Upper lobe of right lung (tissue), 1 donor: Measurements from ENCODE around the gene LRRC18. TPM values are rescaled to one million over a fixed set of nuclear protein-coding genes. Genes with fewer than 3 reads are reported as not detected.

Source experiments
- ATAC-seq: fragments of 200-7000 bp; cut with Tn5 transposase; one replicate; pipeline ENCODE4 v1.9.1; 2020; ENCODE audit warnings: mild to moderate bottlenecking, moderate library complexity
- DNase-seq: peaks from one replicate; pipeline ENCODE4 v3.0.0-alpha.2; 2020
- H3K27ac ChIP-seq: fragments of 200-600 bp; one replicate; pipeline ENCODE4 v1.8.0; 2022
- H3K27me3 ChIP-seq: fragments of 200-600 bp; one replicate; pipeline ENCODE4 v1.8.0; 2022; ENCODE audit warnings: mild to moderate bottlenecking
- H3K36me3 ChIP-seq: fragments of 200-600 bp; one replicate; pipeline ENCODE4 v1.8.0; 2022
- H3K4me1 ChIP-seq: fragments of 200-600 bp; one replicate; pipeline ENCODE4 v1.8.0; 2022
- H3K4me3 ChIP-seq: fragments of 200-600 bp; one replicate; pipeline ENCODE4 v1.8.0; 2022; ENCODE audit warnings: mild to moderate bottlenecking
- H3K9me3 ChIP-seq: fragments of 200-600 bp; one replicate; pipeline ENCODE4 v1.8.0; 2022
- intact Hi-C: fragments of 100-400 bp; cut with DNase I; formaldehyde crosslinking; loops from one replicate; pipeline ENCODE4 v1.11.0; 2022
- total RNA-seq: library from RNA; stranded (reverse); fragmentation: NEBNext Ultra II Directional; extraction: Animal tissue kit (Norgen Biotek cat#: 25700); gene quantifications from one replicate; pipeline ENCODE4 v1.2.1, GENCODE V29; 2021
- TF ChIP-seq, protein P1 (sequence below): fragments of 200-600 bp; IDR thresholded peaks from one replicate; pipeline ENCODE4 v1.8.0; 2022; ENCODE audit warnings: antibody characterized with exemption
- donor health status: DM: no; HTN: yes; CAD: no; lungs with severe emphysema.

Gene LRRC18
- total RNA-seq, 1 donor from 2014 or later: 0.96 TPM

DNA sequence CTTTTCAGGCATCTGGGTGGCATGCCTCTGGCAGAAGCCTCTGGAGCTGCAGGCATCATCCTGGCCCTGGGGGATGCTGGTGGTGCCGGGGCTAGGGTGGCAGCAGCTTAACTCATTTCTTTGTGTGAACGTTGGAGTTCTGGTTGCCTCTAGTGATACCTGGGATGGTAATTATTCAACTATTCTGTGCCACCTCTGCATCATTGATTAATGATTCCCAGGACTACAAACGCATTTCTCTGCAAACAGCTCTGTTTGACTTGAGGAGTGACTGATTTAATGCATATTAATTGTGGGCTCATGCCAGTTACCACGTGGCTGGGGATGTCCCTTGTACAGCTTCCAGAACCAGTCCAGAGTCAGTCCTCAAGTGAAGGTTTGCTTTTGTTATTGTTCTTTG, 55.9 kb downstream of the LRRC18 start:
- no peak overlapping the region for H3K4me3 ChIP-seq
- TF ChIP-seq, protein P1, sequence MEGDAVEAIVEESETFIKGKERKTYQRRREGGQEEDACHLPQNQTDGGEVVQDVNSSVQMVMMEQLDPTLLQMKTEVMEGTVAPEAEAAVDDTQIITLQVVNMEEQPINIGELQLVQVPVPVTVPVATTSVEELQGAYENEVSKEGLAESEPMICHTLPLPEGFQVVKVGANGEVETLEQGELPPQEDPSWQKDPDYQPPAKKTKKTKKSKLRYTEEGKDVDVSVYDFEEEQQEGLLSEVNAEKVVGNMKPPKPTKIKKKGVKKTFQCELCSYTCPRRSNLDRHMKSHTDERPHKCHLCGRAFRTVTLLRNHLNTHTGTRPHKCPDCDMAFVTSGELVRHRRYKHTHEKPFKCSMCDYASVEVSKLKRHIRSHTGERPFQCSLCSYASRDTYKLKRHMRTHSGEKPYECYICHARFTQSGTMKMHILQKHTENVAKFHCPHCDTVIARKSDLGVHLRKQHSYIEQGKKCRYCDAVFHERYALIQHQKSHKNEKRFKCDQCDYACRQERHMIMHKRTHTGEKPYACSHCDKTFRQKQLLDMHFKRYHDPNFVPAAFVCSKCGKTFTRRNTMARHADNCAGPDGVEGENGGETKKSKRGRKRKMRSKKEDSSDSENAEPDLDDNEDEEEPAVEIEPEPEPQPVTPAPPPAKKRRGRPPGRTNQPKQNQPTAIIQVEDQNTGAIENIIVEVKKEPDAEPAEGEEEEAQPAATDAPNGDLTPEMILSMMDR: no peak
- H3K27me3 ChIP-seq: no peaks in the 10 kb centered on the region
- no peaks in the 10 kb centered on the region for H3K36me3 ChIP-seq
- intact Hi-C loops: no loop called here
- no peaks in the 10 kb centered on the region for H3K4me1 ChIP-seq
- H3K9me3 ChIP-seq: no peaks in the 10 kb centered on the region
- ATAC-seq (no peak), DNase-seq (no peak)
- H3K27ac ChIP-seq: no peak overlapping the region

DNA sequence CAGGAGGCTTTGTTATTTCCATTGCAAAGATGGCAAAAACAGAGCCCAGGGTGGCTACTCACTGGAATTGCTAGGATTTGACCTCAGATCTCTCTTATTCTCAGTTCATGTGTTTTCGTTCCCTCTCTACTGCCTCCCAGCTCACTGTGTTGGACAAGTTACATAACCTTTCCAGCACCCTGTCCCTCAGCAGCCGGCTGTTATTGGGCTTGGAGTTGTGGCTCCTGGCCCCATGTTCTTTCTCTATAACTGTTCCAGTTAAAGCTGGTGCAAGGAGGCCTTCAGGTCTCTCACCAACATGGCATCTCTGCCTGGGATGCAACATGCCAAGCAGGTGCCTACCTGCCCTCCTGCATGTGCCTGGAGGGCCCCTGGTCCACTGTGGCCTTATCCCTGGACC, 56.8 kb downstream of the LRRC18 start:
- Histone ChIP-seq H3K4me3 (no peak overlapping the region), H3K4me1 (no peaks in the 10 kb centered on the region), H3K9me3 (no peaks in the 10 kb centered on the region), H3K36me3 (no peaks in the 10 kb centered on the region), H3K27me3 (no peaks in the 10 kb centered on the region), H3K27ac (no peak overlapping the region)
- DNase-seq (no peak), ATAC-seq (no peak)
- intact Hi-C loops: no loop called here
- TF ChIP-seq, protein P1: no peak

DNA sequence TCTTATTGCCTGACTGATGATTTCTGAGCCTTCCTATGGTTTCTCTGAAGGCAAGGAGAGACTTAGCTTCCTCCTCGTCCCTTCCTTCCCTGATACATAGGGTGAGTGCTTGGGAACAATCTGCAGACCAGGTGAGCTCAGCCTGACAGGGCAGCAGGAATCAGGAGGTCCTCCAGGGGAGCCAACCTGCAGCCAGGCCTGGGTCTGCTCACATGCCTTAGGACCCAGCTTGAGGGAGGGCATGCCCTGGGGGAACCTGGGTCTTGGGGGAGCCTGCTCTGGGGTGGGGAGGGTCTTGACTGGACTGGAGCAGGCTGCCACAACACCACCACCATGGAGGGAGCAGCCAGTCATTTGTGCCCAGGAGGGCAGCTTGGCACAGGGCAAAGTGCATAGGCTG, 57.7 kb downstream of the LRRC18 start:
- H3K27me3 ChIP-seq: no peaks in the 10 kb centered on the region
- H3K36me3 ChIP-seq: no peaks in the 10 kb centered on the region
- DNase-seq: no peak
- intact Hi-C loops: no loop called here
- no peaks in the 10 kb centered on the region for H3K4me1 ChIP-seq
- ATAC-seq: no peak
- TF ChIP-seq, protein P1: no peak
- no peak overlapping the region for H3K27ac ChIP-seq
- no peaks in the 10 kb centered on the region for H3K9me3 ChIP-seq
- no peak overlapping the region for H3K4me3 ChIP-seq

DNA sequence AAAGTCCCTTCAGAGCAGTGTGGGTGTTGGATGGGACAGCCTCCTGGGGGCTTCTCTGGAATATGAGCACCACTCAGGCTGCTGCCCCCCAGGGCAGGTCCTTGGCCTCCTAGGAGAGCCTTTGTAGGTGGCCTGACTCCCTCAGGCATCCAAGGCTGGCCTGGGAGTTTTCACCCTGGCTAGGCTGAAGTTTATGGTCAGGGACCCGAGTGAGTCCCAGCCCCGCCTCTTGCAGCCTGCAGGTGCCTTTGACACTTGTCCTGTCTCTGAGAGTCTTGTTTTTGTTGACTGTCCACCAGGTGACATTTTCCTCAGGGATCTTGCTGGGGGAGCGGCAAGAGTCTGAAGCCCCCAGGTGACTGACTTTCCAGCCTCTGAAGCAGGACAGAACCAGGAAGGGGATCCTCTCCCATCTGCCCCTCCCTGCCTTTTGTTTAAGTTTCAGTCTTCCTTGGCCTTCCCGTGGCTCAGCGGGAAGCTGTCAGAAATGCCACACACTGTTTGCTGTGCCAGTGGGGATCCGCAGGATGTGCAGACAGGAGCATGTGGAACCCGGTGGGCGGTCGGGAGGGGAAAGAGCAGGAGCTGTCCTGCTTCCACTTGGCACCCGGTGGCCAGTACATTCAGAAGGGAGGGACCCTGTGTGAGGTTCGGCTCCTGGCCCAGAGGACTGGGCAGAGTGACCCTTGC, 59.5 kb downstream of the LRRC18 start:
- intact Hi-C loops: no loop called here
- TF ChIP-seq, protein P1: no peak
- Histone ChIP-seq H3K27ac (no peak overlapping the region), H3K4me1 (no peaks in the 10 kb centered on the region), H3K27me3 (no peaks in the 10 kb centered on the region), H3K9me3 (no peaks in the 10 kb centered on the region), H3K4me3 (no peak overlapping the region), H3K36me3 (no peaks in the 10 kb centered on the region)
- DNase-seq (no peak), ATAC-seq (no peak)

DNA sequence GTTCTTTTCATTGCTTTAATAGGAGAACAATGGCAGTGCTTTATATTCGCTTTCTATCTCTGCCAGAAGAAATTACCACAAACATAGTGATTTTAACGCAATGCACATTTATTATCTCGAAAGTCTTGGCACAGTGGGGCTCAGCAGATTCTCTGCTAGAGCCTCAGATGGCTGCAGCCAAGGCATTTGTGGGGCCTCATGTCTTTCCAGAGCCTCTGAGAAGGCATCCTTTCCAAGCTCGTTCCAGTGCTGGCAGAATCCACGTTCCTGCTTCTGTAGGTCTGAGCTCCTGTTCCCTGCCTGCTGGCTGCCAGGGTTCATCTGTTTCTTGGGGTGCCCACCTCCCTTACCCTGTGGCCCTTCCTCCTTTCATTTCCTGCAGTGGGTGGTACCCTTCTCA, 60.2 kb downstream of the LRRC18 start:
- TF ChIP-seq, protein P1: no peak
- H3K4me3 ChIP-seq: no peak overlapping the region
- intact Hi-C loops: no loop called here
- H3K4me1 ChIP-seq: no peaks in the 10 kb centered on the region
- no peak for ATAC-seq
- H3K9me3 ChIP-seq: no peaks in the 10 kb centered on the region
- no peak for DNase-seq
- no peak overlapping the region for H3K27ac ChIP-seq
- no peaks in the 10 kb centered on the region for H3K36me3 ChIP-seq
- H3K27me3 ChIP-seq: no peaks in the 10 kb centered on the region

DNA sequence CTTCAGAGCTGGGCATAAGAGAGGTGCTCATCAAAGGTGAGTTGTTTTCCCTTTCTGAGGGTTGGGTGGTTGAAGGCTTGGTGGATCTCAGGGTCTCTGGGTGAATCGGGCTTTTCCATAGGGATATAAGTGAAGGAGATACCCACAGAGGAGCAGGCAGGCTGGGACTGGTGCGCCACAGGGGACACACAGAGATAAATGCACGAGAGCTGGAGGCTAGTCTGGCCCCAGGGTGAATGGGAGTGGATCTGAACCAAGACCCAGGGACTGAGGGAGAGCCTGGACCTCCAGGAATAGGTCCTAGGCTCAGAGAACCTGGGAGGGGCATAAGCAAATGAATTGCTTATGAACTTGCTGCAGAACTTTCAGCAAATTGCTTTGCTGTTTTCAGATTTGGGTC, 61.5 kb downstream of the LRRC18 start:
- no peak overlapping the region for H3K27ac ChIP-seq
- ATAC-seq (no peak), DNase-seq (no peak)
- H3K4me1 ChIP-seq: no peaks in the 10 kb centered on the region
- no peaks in the 10 kb centered on the region for H3K36me3 ChIP-seq
- intact Hi-C loops: no loop called here
- H3K4me3 ChIP-seq: no peak overlapping the region
- H3K27me3 ChIP-seq: no peaks in the 10 kb centered on the region
- no peaks in the 10 kb centered on the region for H3K9me3 ChIP-seq
- TF ChIP-seq, protein P1: no peak
